Measurements from ENCODE around the gene C9orf72.

C9orf72 gene

DNA sequence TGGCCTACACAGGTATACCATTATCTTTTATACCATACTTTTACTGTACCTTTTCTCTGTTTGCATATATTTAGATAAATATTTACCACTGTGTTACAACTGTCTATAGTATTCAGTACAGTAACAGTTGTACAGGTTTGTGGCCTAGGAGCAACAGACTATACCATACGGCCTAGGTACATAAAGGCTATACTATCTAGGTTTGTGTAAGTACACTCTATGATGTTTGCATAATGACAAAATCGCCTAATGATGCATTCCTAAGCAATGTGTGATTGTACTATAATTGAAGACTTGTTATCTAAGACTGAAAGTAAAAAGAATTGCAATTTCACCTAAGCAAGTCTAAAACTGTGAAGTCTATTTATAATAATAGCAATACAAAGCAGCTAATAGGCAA, 3.9 kb downstream of the C9orf72 start:
- no peak for DNase-seq (ENCODE audit: low read depth, low spot score)
- in situ Hi-C loops (cut with HindIII; ENCODE audit: low sequenced_read_pairs): no loop called here
- H3K4me3 ChIP-seq (ENCODE audit: low read depth, low read length): no peak overlapping the region

DNA sequence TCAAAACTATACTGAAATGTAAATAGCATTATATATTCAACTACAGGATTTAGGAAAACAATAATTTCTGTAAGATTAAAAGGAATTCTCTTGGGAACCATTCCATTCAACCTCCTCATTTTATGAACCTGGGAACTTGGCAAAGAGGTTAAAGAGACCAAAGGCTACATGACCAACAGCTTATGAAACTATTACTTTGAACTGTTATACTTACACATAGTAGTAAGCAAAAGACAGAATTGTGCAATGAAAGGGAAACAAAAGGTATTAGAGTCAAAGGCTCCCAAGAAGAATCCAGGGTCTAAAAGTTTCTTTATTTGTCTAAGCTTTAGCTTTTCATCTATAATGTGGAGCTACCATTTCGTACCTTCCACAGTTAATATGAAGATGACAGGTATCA, 7.2 kb downstream of the C9orf72 start:
- no peak for DNase-seq (ENCODE audit: low read depth, low spot score)
- in situ Hi-C loops (cut with HindIII; ENCODE audit: low sequenced_read_pairs): no loop called here
- no peak overlapping the region for H3K4me3 ChIP-seq (ENCODE audit: low read depth, low read length)
- TF ChIP-seq CTCF (IDR thresholded peaks at IDR 0.05; ENCODE audit: low read depth, low read length): no peak

More for the DNA sequence above, 3.9 kb downstream of the C9orf72 start:
- no peak for TF ChIP-seq CTCF (IDR thresholded peaks at IDR 0.05; ENCODE audit: low read depth, low read length)

DNA sequence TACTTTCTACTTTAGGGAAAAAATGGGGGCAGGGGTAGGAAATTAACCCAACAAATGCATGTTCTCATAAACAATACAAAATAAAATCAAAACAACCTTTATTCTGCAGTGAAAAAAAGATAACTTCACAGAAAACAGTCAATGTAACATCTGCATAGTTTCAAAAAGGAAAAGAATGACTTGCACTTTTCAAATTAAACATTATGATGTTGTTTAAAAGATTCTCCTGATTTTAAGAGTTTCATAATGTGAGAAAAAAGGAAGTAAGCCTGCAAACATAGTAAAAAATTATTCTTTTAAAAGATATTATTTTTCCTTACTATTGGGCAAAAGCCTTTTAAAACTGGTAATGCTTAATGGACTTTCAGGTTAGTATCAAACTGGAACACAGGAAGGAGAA, 7.6 kb downstream of the C9orf72 start:
- TF ChIP-seq CTCF (IDR thresholded peaks at IDR 0.05; ENCODE audit: low read depth, low read length): no peak
- DNase-seq (ENCODE audit: low read depth, low spot score): no peak

GRCh38 chr9:27564670-27565069, 8.6 kb downstream of the C9orf72 start:
- no peak for TF ChIP-seq CTCF (IDR thresholded peaks at IDR 0.05; ENCODE audit: low read depth, low read length)
- DNase-seq (ENCODE audit: low read depth, low spot score): no peak
- no peak overlapping the region for H3K4me3 ChIP-seq (ENCODE audit: low read depth, low read length)
- in situ Hi-C loops (cut with HindIII; ENCODE audit: low sequenced_read_pairs): no loop called here

More for the DNA sequence above, 7.6 kb downstream of the C9orf72 start:
- no peak overlapping the region for H3K4me3 ChIP-seq (ENCODE audit: low read depth, low read length)
- in situ Hi-C loops (cut with HindIII; ENCODE audit: low sequenced_read_pairs): no loop called here

DNA sequence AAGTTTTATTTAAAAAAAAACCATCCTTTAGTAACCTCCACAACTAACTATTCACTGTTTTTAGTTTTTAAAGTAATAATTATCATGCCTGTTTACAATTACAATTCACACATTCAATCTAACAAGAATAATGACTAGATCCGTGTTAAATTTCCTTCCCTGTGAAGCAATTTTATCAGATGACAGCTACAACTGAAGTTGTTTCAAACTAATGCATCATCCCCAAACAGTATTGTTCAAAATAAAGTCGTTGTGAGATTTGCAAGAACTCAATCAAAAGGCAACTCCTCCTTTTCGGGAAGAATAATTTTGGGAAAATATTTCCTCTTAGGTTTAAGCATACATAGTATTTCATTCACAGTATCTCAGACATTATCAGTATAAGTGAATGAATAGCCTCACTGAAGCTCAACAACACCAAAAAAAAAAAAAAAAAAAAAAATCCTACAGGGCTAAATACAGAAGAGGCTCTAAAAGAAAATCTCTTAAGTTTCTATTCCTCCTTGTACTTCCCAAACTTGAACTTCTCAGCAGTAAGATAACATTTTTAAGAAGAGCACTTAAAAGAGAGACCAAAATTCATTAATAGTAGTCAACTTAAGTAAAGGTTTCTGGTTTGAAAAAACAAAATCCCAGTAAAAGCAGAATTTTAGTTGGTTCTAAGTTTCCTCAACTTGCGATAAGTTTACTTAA, 9.4 kb downstream of the C9orf72 start:
- H3K4me3 ChIP-seq (ENCODE audit: low read depth, low read length): no peak overlapping the region
- in situ Hi-C loops (cut with HindIII; ENCODE audit: low sequenced_read_pairs): no loop called here
- DNase-seq (ENCODE audit: low read depth, low spot score): no peak
- no peak for TF ChIP-seq CTCF (IDR thresholded peaks at IDR 0.05; ENCODE audit: low read depth, low read length)

GRCh38 chr9:27561685-27562084, 11.6 kb downstream of the C9orf72 start:
- H3K4me3 ChIP-seq (ENCODE audit: low read depth, low read length): no peak overlapping the region
- TF ChIP-seq CTCF (IDR thresholded peaks at IDR 0.05; ENCODE audit: low read depth, low read length): no peak
- in situ Hi-C loops (cut with HindIII; ENCODE audit: low sequenced_read_pairs): no loop called here
- no peak for DNase-seq (ENCODE audit: low read depth, low spot score)
